PC-9 (cell line): Measurements from ENCODE around the gene TSPAN18. TPM values are rescaled to one million over a fixed set of nuclear protein-coding genes. Genes with fewer than 3 reads are reported as not detected.

Experiments used
- BruUV-seq: library from RNA; stranded (reverse); fragments of 400-500 nt; replicated peaks from 2 replicates; lab custom pipeline; 2021; lab: Mats Ljungman, UMichigan
- CTCF ChIA-PET: fragments of 300-600 bp; sonication (Branson Sonifier 250); formaldehyde crosslinking; loops from one replicate; lab custom pipeline; 2022; ENCODE audit warnings: antibody characterized with exemption; lab: Charles Lee
- POLR2A ChIA-PET: fragments of 300-600 bp; sonication (Branson Sonifier 250); formaldehyde crosslinking; loops from one replicate; lab custom pipeline; 2022; ENCODE audit warnings: antibody characterized with exemption; ENCODE audit not compliant: unreplicated experiment; lab: Charles Lee
- DNase-seq, 2 experiments: peaks; one replicate each; pipeline versions ENCODE4 v3.0.0 to v3.0.0-alpha.2; 2015 to 2022; ENCODE audit warnings: mixed read lengths in 1 of 2
- H2AFZ ChIP-seq: fragments of 200-600 bp; sonication (generic); 2 replicates; pipeline ENCODE4 v1.8.1; 2017; ENCODE audit warnings: antibody characterized with exemption
- H3F3A ChIP-seq: fragments of 200-600 bp; sonication (generic); 2 replicates; pipeline ENCODE4 v1.8.1; 2017; ENCODE audit warnings: antibody characterized with exemption, mild to moderate bottlenecking, low read depth; ENCODE audit not compliant: insufficient read depth
- H3K27ac ChIP-seq: fragments of 200-600 bp; sonication (generic); 2 replicates; pipeline ENCODE4 v1.6.1; 2016; ENCODE audit warnings: mixed run types
- H3K27me3 ChIP-seq: fragments of 200-600 bp; sonication (generic); 2 replicates; pipeline ENCODE4 v1.6.1; 2016; ENCODE audit warnings: low read depth, mixed run types; ENCODE audit not compliant: insufficient read depth
- H3K36me3 ChIP-seq: fragments of 200-600 bp; sonication (generic); 2 replicates; pipeline ENCODE4 v1.6.1; 2016; ENCODE audit warnings: low read depth, mixed run types
- H3K4me1 ChIP-seq: fragments of 200-600 bp; sonication (generic); replicated peaks from 2 replicates; pipeline ENCODE4 v1.6.1; 2016; ENCODE audit warnings: mixed run types; ENCODE audit not compliant: insufficient read depth
- H3K4me2 ChIP-seq: fragments of 200-600 bp; sonication (generic); 2 replicates; pipeline ENCODE4 v1.6.1; 2017; ENCODE audit warnings: mixed run types
- H3K4me3 ChIP-seq: fragments of 200-600 bp; sonication (generic); 2 replicates; pipeline ENCODE4 v1.6.1; 2016; ENCODE audit warnings: mixed run types
- H3K79me2 ChIP-seq: fragments of 200-600 bp; sonication (generic); 2 replicates; pipeline ENCODE4 v1.6.1; 2017; ENCODE audit warnings: low read depth, mixed run types
- H3K9me2 ChIP-seq: fragments of 200-600 bp; sonication (generic); 2 replicates; pipeline ENCODE4 v1.8.1; 2017; ENCODE audit warnings: mild to moderate bottlenecking; ENCODE audit not compliant: insufficient read depth
- H3K9me3 ChIP-seq: fragments of 200-600 bp; sonication (generic); 2 replicates; pipeline ENCODE4 v1.8.1; 2016; ENCODE audit warnings: low read depth; ENCODE audit not compliant: insufficient read depth
- H4K20me1 ChIP-seq: fragments of 200-600 bp; sonication (generic); 2 replicates; pipeline ENCODE4 v1.8.1; 2017; ENCODE audit not compliant: insufficient read depth
- EZH2 ChIP-seq: fragments of 200-600 bp; sonication (generic); IDR thresholded peaks from 2 replicates; pipeline ENCODE4 v1.8.0; 2017; ENCODE audit warnings: antibody characterized with exemption, low read depth
- intact Hi-C: fragments of 100-400 bp; cut with micrococcal nuclease; formaldehyde crosslinking; loops from one replicate; pipeline ENCODE4 v1.10.0; 2022; ENCODE audit not compliant: unreplicated experiment
- total RNA-seq: library from RNA; stranded (reverse); gene quantifications from 2 replicates; pipeline ENCODE4 v1.2.3, GENCODE V29; 2021
- TF ChIP-seq, protein P1 (sequence below): fragments of 200-600 bp; sonication (generic); conservative IDR thresholded peaks from 2 replicates; pipeline ENCODE4 v1.6.1; 2017; ENCODE audit warnings: mixed run types, antibody characterized with exemption, mild to moderate bottlenecking, moderate library complexity

TSPAN18 gene
- total RNA-seq, 1 experiment from 2014 or later: not detected

DNA sequence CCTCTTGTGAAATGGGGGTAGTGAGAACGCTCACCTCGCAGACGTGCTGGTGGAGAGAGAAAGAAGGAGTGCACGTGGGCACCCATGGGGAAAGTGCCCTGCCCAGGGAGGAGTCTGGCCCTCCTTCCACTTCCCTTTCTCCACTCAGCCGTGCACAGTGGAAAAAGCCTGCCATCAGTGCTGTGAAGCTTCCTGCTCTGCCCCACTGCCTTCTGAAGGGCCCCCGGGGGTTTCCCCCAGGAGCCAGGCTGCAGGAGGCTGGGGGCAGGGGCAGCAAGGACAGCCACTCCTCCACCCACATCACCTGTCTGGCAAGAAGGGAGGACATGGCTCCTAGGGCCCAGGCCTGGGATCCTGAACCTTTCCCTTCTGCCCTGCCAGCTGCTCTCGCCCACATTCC is 216.4 kb downstream of the TSPAN18 start:
- POLR2A ChIA-PET: no interaction called here
- TF ChIP-seq EZH2: no peak
- TF ChIP-seq, protein P1, sequence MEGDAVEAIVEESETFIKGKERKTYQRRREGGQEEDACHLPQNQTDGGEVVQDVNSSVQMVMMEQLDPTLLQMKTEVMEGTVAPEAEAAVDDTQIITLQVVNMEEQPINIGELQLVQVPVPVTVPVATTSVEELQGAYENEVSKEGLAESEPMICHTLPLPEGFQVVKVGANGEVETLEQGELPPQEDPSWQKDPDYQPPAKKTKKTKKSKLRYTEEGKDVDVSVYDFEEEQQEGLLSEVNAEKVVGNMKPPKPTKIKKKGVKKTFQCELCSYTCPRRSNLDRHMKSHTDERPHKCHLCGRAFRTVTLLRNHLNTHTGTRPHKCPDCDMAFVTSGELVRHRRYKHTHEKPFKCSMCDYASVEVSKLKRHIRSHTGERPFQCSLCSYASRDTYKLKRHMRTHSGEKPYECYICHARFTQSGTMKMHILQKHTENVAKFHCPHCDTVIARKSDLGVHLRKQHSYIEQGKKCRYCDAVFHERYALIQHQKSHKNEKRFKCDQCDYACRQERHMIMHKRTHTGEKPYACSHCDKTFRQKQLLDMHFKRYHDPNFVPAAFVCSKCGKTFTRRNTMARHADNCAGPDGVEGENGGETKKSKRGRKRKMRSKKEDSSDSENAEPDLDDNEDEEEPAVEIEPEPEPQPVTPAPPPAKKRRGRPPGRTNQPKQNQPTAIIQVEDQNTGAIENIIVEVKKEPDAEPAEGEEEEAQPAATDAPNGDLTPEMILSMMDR: no peak
- no peak overlapping the region for H3K27ac ChIP-seq
- no peak for DNase-seq
- H3K36me3 ChIP-seq: no peaks in the 10 kb centered on the region
- H3K27me3 ChIP-seq: no peaks in the 10 kb centered on the region
- no peaks in the 10 kb centered on the region for H3K79me2 ChIP-seq
- no peak overlapping the region for H2AFZ ChIP-seq
- BruUV-seq: no TSS peak
- intact Hi-C loops: no loop called here
- no peak overlapping the region for H3K4me3 ChIP-seq
- no peaks in the 10 kb centered on the region for H3K4me1 ChIP-seq
- H3F3A ChIP-seq: no peaks in the 10 kb centered on the region
- no peaks in the 10 kb centered on the region for H3K9me3 ChIP-seq
- CTCF ChIA-PET: interaction anchor here (0.7 kb wide), 1 partner anchor 374 kb away, joined by 5 read pairs; no protein-coding TSS in a partner anchor
- H3K4me2 ChIP-seq: no peak overlapping the region
- H3K9me2 ChIP-seq: no peaks in the 10 kb centered on the region
- no peaks in the 10 kb centered on the region; the same call in 1 of the 2 replicates for H4K20me1 ChIP-seq

DNA sequence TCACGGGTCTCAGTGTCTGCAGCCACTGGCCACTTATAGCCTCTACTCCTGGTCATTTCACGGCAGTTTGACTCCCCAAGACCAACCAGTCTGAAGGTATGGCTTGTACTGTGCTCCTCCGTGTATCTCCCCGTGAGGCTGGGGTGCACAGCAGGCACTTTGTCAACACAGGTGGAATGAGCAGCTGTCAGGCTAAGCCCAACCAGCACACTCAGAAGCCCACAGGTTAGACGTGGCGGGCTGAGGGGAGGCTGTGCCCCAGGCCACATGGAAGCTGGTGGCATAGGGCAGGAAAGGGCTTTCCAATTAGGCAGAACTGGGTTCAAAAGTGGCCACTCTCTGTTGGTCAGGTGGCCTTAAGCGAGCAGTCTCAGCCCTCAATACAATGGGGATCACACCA is 216.9 kb downstream of the TSPAN18 start:
- Histone ChIP-seq H3F3A (no peaks in the 10 kb centered on the region), H3K4me2 (no peak overlapping the region), H4K20me1 (no peaks in the 10 kb centered on the region; the same call in 1 of the 2 replicates), H3K4me1 (no peaks in the 10 kb centered on the region), H3K9me3 (no peaks in the 10 kb centered on the region), H3K27me3 (no peaks in the 10 kb centered on the region), H2AFZ (no peak overlapping the region), H3K79me2 (no peaks in the 10 kb centered on the region), H3K36me3 (no peaks in the 10 kb centered on the region), H3K4me3 (no peak overlapping the region), H3K9me2 (no peaks in the 10 kb centered on the region), H3K27ac (no peak overlapping the region)
- BruUV-seq: no TSS peak
- CTCF ChIA-PET: no interaction called here
- TF ChIP-seq, protein P1: no peak
- no peak for TF ChIP-seq EZH2
- POLR2A ChIA-PET: no interaction called here
- intact Hi-C loops: no loop called here
- DNase-seq: no peak

DNA sequence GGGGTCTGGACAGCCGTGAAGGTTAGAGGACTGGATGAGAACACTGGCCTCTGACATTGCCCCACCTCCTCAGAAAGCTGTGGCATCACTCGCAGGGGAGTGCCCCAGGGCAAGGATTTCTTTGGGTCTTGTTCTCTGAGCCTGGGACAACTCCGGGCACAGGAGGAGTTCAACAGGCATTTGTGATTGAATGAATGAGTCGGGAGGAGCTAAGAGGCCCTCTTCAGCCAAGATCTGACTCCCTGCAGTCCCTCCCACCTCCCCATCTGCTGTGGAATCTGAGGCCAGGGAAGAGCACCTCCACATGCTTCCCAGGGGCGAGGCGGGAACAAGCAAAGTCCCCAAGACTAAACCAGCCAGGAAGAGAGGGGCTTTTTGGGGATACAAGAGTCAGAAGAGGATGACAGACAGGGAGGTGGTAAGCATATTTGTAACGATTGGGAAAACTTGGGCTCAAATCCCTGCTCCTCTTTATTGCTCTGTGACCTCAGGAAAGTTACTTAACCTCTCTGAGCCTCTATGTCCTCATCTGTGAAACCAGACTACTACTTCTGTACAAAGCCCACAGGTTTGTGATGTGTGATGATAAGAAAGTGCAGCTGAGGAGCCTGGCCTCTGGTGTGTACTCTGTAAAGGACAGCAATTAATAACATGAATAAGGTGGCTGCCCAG is 217.6 kb downstream of the TSPAN18 start:
- H3K4me2 ChIP-seq: no peak overlapping the region
- H3K27me3 ChIP-seq: no peaks in the 10 kb centered on the region
- no TSS peak for BruUV-seq
- POLR2A ChIA-PET: no interaction called here
- H3K79me2 ChIP-seq: no peaks in the 10 kb centered on the region
- H3K27ac ChIP-seq: no peak overlapping the region
- H3K4me3 ChIP-seq: no peak overlapping the region
- H2AFZ ChIP-seq: no peak overlapping the region
- CTCF ChIA-PET: no interaction called here
- no peaks in the 10 kb centered on the region; the same call in 1 of the 2 replicates for H4K20me1 ChIP-seq
- no peaks in the 10 kb centered on the region for H3K9me3 ChIP-seq
- TF ChIP-seq, protein P1: no peak
- TF ChIP-seq EZH2: no peak
- no peaks in the 10 kb centered on the region for H3F3A ChIP-seq
- no peaks in the 10 kb centered on the region for H3K36me3 ChIP-seq
- H3K9me2 ChIP-seq: no peaks in the 10 kb centered on the region
- H3K4me1 ChIP-seq: no peaks in the 10 kb centered on the region
- no peak for DNase-seq
- intact Hi-C loops: no loop called here
